GM12892 (cell line): Measurements from ENCODE around the gene NEGR1.

Experiments used
- DNase-seq: peaks from one replicate; pipeline ENCODE4 v3.0.0; 2011; ENCODE audit not compliant: insufficient read length
- FAIRE-seq: peaks from 2 replicates; lab custom pipeline; 2011; peaks lifted over from hg19 to GRCh38; lab: Jason Lieb, UNC
- POLR2A ChIP-seq: IDR thresholded peaks from 2 replicates; pipeline ENCODE4 v1.6.1; 2011; ENCODE audit warnings: low read depth, low read length, control low read depth
- POLR2AphosphoS5 ChIP-seq: IDR thresholded peaks from 2 replicates; pipeline ENCODE4 v1.6.1; 2011; ENCODE audit warnings: low read depth, low read length, control low read depth
- TAF1 ChIP-seq: IDR thresholded peaks from 2 replicates; pipeline ENCODE4 v1.6.1; 2011; ENCODE audit warnings: low read depth, mild to moderate bottlenecking, control low read depth, low read length, borderline replicate concordance

The NEGR1 gene

GRCh38 chr1:71371581-71371980 lies 910.8 kb downstream of the NEGR1 start:
- TF ChIP-seq POLR2AphosphoS5 = no peak
- no peak for TF ChIP-seq POLR2A
- TF ChIP-seq TAF1 = no peak
- DNase-seq = no peak
- FAIRE-seq = no peak

- DNase-seq = no peak
- no peak for FAIRE-seq
- no peak for TF ChIP-seq POLR2AphosphoS5
- no peak for TF ChIP-seq TAF1
- TF ChIP-seq POLR2A = no peak
Measured at GRCh38 chr1:71364236-71364635, 918.1 kb downstream of the NEGR1 start.

GRCh38 chr1:71362691-71363090 lies 919.6 kb downstream of the NEGR1 start:
- FAIRE-seq = no peak
- no peak for DNase-seq
- TF ChIP-seq TAF1 (no peak), POLR2AphosphoS5 (no peak), POLR2A (no peak)

GRCh38 chr1:71362076-71362475 lies 920.3 kb downstream of the NEGR1 start:
- no peak for TF ChIP-seq TAF1
- no peak for TF ChIP-seq POLR2AphosphoS5
- TF ChIP-seq POLR2A = no peak
- DNase-seq = no peak
- no peak for FAIRE-seq

- TF ChIP-seq POLR2A = no peak
- TF ChIP-seq TAF1 = no peak
- no peak for TF ChIP-seq POLR2AphosphoS5
- FAIRE-seq (no peak), DNase-seq (no peak)
Measured at GRCh38 chr1:71357708-71358107, 924.6 kb downstream of the NEGR1 start.

- no peak for TF ChIP-seq TAF1
- TF ChIP-seq POLR2A = no peak
- TF ChIP-seq POLR2AphosphoS5 = no peak
- FAIRE-seq = no peak
- no peak for DNase-seq
Measured at GRCh38 chr1:71351438-71351837, 930.9 kb downstream of the NEGR1 start.

- DNase-seq (no peak), FAIRE-seq (no peak)
- TF ChIP-seq POLR2AphosphoS5 = no peak
- no peak for TF ChIP-seq POLR2A
- no peak for TF ChIP-seq TAF1
Measured at GRCh38 chr1:71350805-71351204, 931.5 kb downstream of the NEGR1 start.

GRCh38 chr1:71350330-71350729 lies 932.0 kb downstream of the NEGR1 start:
- DNase-seq (no peak), FAIRE-seq (no peak)
- TF ChIP-seq POLR2A (no peak), TAF1 (no peak)
